K562 (cell line): ENCODE measurements around the gene COL25A1. TPM values are rescaled to one million over a fixed set of nuclear protein-coding genes. Genes with fewer than 3 reads are reported as not detected.

Experiments
- C11orf30 ChIP-seq: fragments of 450-650 bp; IDR thresholded peaks from 2 replicates; pipeline ENCODE4 v1.6.1; 2016; ENCODE audit warnings: low read depth, mild to moderate bottlenecking
- CHD4 ChIP-seq: fragments of 200-600 bp; sonication (generic); IDR thresholded peaks from 3 replicates; pipeline ENCODE4 v1.6.1; 2012; ENCODE audit warnings: low read depth, mild to moderate bottlenecking, mixed read lengths, low read length, inconsistent platforms; ENCODE audit not compliant: insufficient read depth, insufficient replicate concordance, poor library complexity, severe bottlenecking
- JUND ChIP-seq, 2 experiments: IDR thresholded peaks; 2 replicates in 1 of 2; 3 replicates in 1 of 2; pipeline ENCODE4 v1.6.1; 2011; ENCODE audit warnings: borderline replicate concordance in 2 of 2, low read depth in 2 of 2, low read length in 2 of 2, improper control_type of control experiment in 1 of 2, missing biosample characterization in 1 of 2, missing genetic modification characterization in 1 of 2, missing genetic modification reagents in 1 of 2
- KAT2B ChIP-seq: IDR thresholded peaks from one replicate; pipeline ENCODE4 v1.6.1; 2012; ENCODE audit warnings: low read depth, mild to moderate bottlenecking, control low read depth, inconsistent platforms, low read length, moderate library complexity
- LEF1 ChIP-seq: fragments of 450-650 bp; IDR thresholded peaks from 2 replicates; pipeline ENCODE4 v1.6.1; 2016; ENCODE audit warnings: mild to moderate bottlenecking
- TCF3 ChIP-seq: sonication (generic); formaldehyde crosslinking; IDR thresholded peaks from 2 replicates; pipeline ENCODE4 v1.4.0; 2020; ENCODE audit warnings: mild to moderate bottlenecking, missing genetic modification reagents
- ZBTB40 ChIP-seq, 2 experiments: fragments of 450-650 bp in 1 of 2; sonication (generic) in 1 of 2; formaldehyde crosslinking in 1 of 2; IDR thresholded peaks; 2 replicates each; pipeline versions ENCODE4 v1.7.1 to v1.9.0; 2016 to 2022; ENCODE audit warnings: inconsistent platforms in 1 of 2, mild to moderate bottlenecking in 1 of 2, missing genetic modification reagents in 1 of 2
- ZNF408 ChIP-seq: fragments of 250-450 bp; sonication (Bioruptor Pico); IDR thresholded peaks from 2 replicates; pipeline ENCODE4 v1.4.0; 2020; ENCODE audit warnings: low read depth, mild to moderate bottlenecking, moderate library complexity
- polyA plus RNA-seq, 8 experiments: library from polyadenylated mRNA; depleted of rRNA in 4 of 8; stranded (reverse) in 5 of 8; unstranded in 3 of 8; fragments of >200 nt; fragmentation: Nextera tagmentation in 2 of 8; fragmentation: Illumina TruSeq in 1 of 8; extraction: Ambion mirVana in 2 of 8; extraction: Trizol in 1 of 8; gene quantifications; 2 replicates each; pipeline versions ENCODE4 v1.2.1 to v1.2.3, GENCODE V29; 2011 to 2014; ENCODE audit warnings: inconsistent platforms in 1 of 8, missing spikeins in 1 of 8
- total RNA-seq, 7 experiments: library from RNA; depleted of rRNA in 6 of 7; stranded (reverse); fragments of >200 nt in 6 of 7; fragmentation: Illumina TruSeq in 2 of 7; extraction: Trizol in 2 of 7; gene quantifications; 2 replicates each; pipeline versions ENCODE4 v1.2.1 to v1.2.3, GENCODE V29; 2011 to 2021; ENCODE audit warnings: low replicate concordance in 1 of 7
- TF ChIP-seq, protein P1 (sequence below): conservative IDR thresholded peaks from 2 replicates; pipeline ENCODE4 v1.6.1; 2011; ENCODE audit warnings: low read depth, mild to moderate bottlenecking, low read length; ENCODE audit not compliant: control insufficient read depth
- TF ChIP-seq, protein P2 (sequence below), 2 experiments: fragments of 450-650 bp; conservative IDR thresholded peaks; 2 replicates each; pipeline ENCODE4 v1.6.1; 2017; ENCODE audit warnings: mild to moderate bottlenecking in 2 of 2, moderate library complexity in 2 of 2
- TF ChIP-seq, protein P3 (sequence below): sonication (generic); IDR thresholded peaks from 2 replicates; pipeline ENCODE4 v1.6.1; 2016

The COL25A1 gene
- total and polyA plus RNA-seq, 9 of the 15 experiments (the other 6 are each of a cell fraction or from before 2014, with no cell fraction given), result 0.03 to 0.62 (median 0.27) TPM

- TF ChIP-seq ZBTB40 (IDR thresholded peaks at IDR 0.05) (no peak), ZBTB40 (CRISPR knock-in tag; IDR thresholded peaks at IDR 0.05) (no peak), TCF3 (no peak), ZNF408 (CRISPR knock-in tag) (no peak), LEF1 (0 out of 2 replicates have a peak, but pooled peaks have one; percentile 18), CHD4 (no peak), JUND (IDR thresholded peaks at IDR 0.05; ENCODE audit: borderline replicate concordance, low read depth, low read length) (peak; percentile 36; the same call in 1 of the 2 replicates), JUND (tag; IDR thresholded peaks at IDR 0.05; ENCODE audit: borderline replicate concordance, low read depth, low read length) (peak; percentile 52; the same call in 1 of the 3 replicates), KAT2B (no peak), C11orf30 (no peak)
- TF ChIP-seq, protein P1, sequence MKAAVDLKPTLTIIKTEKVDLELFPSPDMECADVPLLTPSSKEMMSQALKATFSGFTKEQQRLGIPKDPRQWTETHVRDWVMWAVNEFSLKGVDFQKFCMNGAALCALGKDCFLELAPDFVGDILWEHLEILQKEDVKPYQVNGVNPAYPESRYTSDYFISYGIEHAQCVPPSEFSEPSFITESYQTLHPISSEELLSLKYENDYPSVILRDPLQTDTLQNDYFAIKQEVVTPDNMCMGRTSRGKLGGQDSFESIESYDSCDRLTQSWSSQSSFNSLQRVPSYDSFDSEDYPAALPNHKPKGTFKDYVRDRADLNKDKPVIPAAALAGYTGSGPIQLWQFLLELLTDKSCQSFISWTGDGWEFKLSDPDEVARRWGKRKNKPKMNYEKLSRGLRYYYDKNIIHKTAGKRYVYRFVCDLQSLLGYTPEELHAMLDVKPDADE, result no peak
- TF ChIP-seq, protein P2, sequence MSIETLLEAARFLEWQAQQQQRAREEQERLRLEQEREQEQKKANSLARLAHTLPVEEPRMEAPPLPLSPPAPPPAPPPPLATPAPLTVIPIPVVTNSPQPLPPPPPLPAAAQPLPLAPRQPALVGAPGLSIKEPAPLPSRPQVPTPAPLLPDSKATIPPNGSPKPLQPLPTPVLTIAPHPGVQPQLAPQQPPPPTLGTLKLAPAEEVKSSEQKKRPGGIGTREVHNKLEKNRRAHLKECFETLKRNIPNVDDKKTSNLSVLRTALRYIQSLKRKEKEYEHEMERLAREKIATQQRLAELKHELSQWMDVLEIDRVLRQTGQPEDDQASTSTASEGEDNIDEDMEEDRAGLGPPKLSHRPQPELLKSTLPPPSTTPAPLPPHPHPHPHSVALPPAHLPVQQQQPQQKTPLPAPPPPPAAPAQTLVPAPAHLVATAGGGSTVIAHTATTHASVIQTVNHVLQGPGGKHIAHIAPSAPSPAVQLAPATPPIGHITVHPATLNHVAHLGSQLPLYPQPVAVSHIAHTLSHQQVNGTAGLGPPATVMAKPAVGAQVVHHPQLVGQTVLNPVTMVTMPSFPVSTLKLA (conservative IDR thresholded peaks at IDR 0.05), result peak; percentile 30 to 57; a peak in 3 of 4 replicates
- TF ChIP-seq, protein P3, sequence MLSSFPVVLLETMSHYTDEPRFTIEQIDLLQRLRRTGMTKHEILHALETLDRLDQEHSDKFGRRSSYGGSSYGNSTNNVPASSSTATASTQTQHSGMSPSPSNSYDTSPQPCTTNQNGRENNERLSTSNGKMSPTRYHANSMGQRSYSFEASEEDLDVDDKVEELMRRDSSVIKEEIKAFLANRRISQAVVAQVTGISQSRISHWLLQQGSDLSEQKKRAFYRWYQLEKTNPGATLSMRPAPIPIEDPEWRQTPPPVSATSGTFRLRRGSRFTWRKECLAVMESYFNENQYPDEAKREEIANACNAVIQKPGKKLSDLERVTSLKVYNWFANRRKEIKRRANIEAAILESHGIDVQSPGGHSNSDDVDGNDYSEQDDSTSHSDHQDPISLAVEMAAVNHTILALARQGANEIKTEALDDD, result 0 out of 2 replicates have a peak, but pooled peaks have one; percentile 14
Measured at GRCh38 chr4:109046471-109047201, 255.8 kb downstream of the COL25A1 start (continued).
